Activated CD8-positive, alpha-beta T cell treated with anti-CD3 and anti-CD28 coated beads for 36 hours (primary cell): ENCODE results near the gene SETD3. TPM values are rescaled to one million over a fixed set of nuclear protein-coding genes. Genes with fewer than 3 reads are reported as not detected.
A peak's percentile ranks its signal among the peaks of the same experiment; 100 is the strongest.

ENCODE experiments used
- ATAC-seq: fragments of 200-7000 bp; cut with Tn5 transposase; one replicate; pipeline ENCODE4 v1.10.0; 2021; ENCODE audit warnings: mild to moderate bottlenecking, moderate library complexity
- CTCF ChIA-PET: fragments of 350-600 bp; sonication (Branson Sonifier 250); formaldehyde crosslinking; loops from one replicate; lab custom pipeline; 2021; ENCODE audit warnings: antibody characterized with exemption; lab: Charles Lee
- POLR2A ChIA-PET: fragments of 350-600 bp; sonication (Branson Sonifier 250); formaldehyde crosslinking; loops from one replicate; lab custom pipeline; 2021; ENCODE audit warnings: antibody characterized with exemption; lab: Charles Lee
- DNase-seq: peaks from one replicate; pipeline ENCODE4 v3.0.0-alpha.2; 2020
- H3K27ac Mint-ChIP-seq: one replicate; pipeline ENCODE4 v1.8.0; 2021; ENCODE audit warnings: mild to moderate bottlenecking, mixed read lengths
- H3K27me3 Mint-ChIP-seq: one replicate; pipeline ENCODE4 v1.8.0; 2021; ENCODE audit warnings: mixed read lengths
- H3K36me3 Mint-ChIP-seq: one replicate; pipeline ENCODE4 v1.8.0; 2021; ENCODE audit warnings: low read depth, mixed read lengths
- H3K4me1 Mint-ChIP-seq: one replicate; pipeline ENCODE4 v1.8.0; 2021; ENCODE audit warnings: low read depth, mixed read lengths
- H3K4me3 Mint-ChIP-seq: one replicate; pipeline ENCODE4 v1.8.0; 2021; ENCODE audit warnings: mild to moderate bottlenecking, moderate library complexity, mixed read lengths
- H3K9me3 Mint-ChIP-seq: one replicate; pipeline ENCODE4 v1.8.0; 2021; ENCODE audit warnings: mixed read lengths
- CTCF ChIP-seq: fragments of 200-600 bp; IDR thresholded peaks from one replicate; pipeline ENCODE4 v1.8.0; 2022; ENCODE audit warnings: antibody characterized with exemption, mild to moderate bottlenecking
- intact Hi-C: fragments of 100-400 bp; cut with micrococcal nuclease; formaldehyde crosslinking; loops from one replicate; pipeline ENCODE4 v1.10.0; 2022
- total RNA-seq, 2 experiments: library from RNA; stranded (reverse); gene quantifications; one replicate each; pipeline ENCODE4 v1.2.3, GENCODE V29; 2021

The SETD3 gene
- total RNA-seq, 2 experiments from 2014 or later = 49.9 to 50.7 TPM

GRCh38 chr14:99520571-99521081, 40.0 kb upstream of the SETD3 start:
- peaks cover 9% of the 10 kb centered on the region for H3K4me1 Mint-ChIP-seq
- DNase-seq = no peak
- H3K27ac Mint-ChIP-seq = no peak overlapping the region
- no peak overlapping the region for H3K4me3 Mint-ChIP-seq
- CTCF ChIA-PET = interaction anchor here (1.0 kb wide), 1 partner anchor 25 kb away, joined by 3 read pairs; no protein-coding TSS in a partner anchor
- intact Hi-C loops = loop anchor here (10.0 kb wide), 1 partner anchor 364 kb away; no protein-coding TSS in a partner anchor
- H3K9me3 Mint-ChIP-seq = no peaks in the 10 kb centered on the region
- H3K36me3 Mint-ChIP-seq = no peaks in the 10 kb centered on the region
- H3K27me3 Mint-ChIP-seq = no peaks in the 10 kb centered on the region
- TF ChIP-seq CTCF = no peak
- POLR2A ChIA-PET = no interaction called here
- no peak for ATAC-seq

- Mint-ChIP-seq H3K4me1 (peaks cover 5% of the 10 kb centered on the region), H3K9me3 (no peaks in the 10 kb centered on the region), H3K27me3 (no peaks in the 10 kb centered on the region), H3K27ac (no peak overlapping the region), H3K36me3 (no peaks in the 10 kb centered on the region), H3K4me3 (no peak overlapping the region)
- POLR2A ChIA-PET = no interaction called here
- intact Hi-C loops = loop anchor here (2.0 to 10.0 kb wide), 2 partner anchors 109 to 365 kb away; no protein-coding TSS in a partner anchor
- no peak for DNase-seq
- ATAC-seq = no peak
- CTCF ChIA-PET = interaction anchor here (1.0 kb wide), 1 partner anchor 107 kb away, joined by 3 read pairs; no protein-coding TSS in a partner anchor
- TF ChIP-seq CTCF = no peak
Observed at GRCh38 chr14:99519931-99520421, 39.3 kb upstream of the SETD3 start.

GRCh38 chr14:99519347-99519881, 38.8 kb upstream of the SETD3 start:
- H3K27me3 Mint-ChIP-seq = no peaks in the 10 kb centered on the region
- H3K4me3 Mint-ChIP-seq = no peak overlapping the region
- ATAC-seq = no peak
- intact Hi-C loops = loop anchor here (2.0 kb wide), 1 partner anchor 109 kb away; no protein-coding TSS in a partner anchor
- H3K27ac Mint-ChIP-seq = no peak overlapping the region
- CTCF ChIA-PET = interaction anchor here (1.0 kb wide), 1 partner anchor 108 kb away, joined by 3 read pairs; no protein-coding TSS in a partner anchor
- no peaks in the 10 kb centered on the region for H3K36me3 Mint-ChIP-seq
- POLR2A ChIA-PET = no interaction called here
- TF ChIP-seq CTCF = no peak
- H3K9me3 Mint-ChIP-seq = no peaks in the 10 kb centered on the region
- H3K4me1 Mint-ChIP-seq = no peaks in the 10 kb centered on the region
- DNase-seq = no peak

- no peaks in the 10 kb centered on the region for H3K36me3 Mint-ChIP-seq
- intact Hi-C loops = loop anchor here (2.0 kb wide), 1 partner anchor 110 kb away; no protein-coding TSS in a partner anchor
- DNase-seq (peak; percentile 90), ATAC-seq (peak; percentile 97)
- no peak overlapping the region for H3K27ac Mint-ChIP-seq
- no peaks in the 10 kb centered on the region for H3K4me1 Mint-ChIP-seq
- no peaks in the 10 kb centered on the region for H3K27me3 Mint-ChIP-seq
- H3K4me3 Mint-ChIP-seq = no peak overlapping the region
- no peaks in the 10 kb centered on the region for H3K9me3 Mint-ChIP-seq
- TF ChIP-seq CTCF = peak; percentile 98
- CTCF ChIA-PET = interaction anchor here (1.0 to 1.4 kb wide), 4 partner anchors 108 to 367 kb away, joined by 3 to 8 read pairs (median 4); no protein-coding TSS in a partner anchor
- POLR2A ChIA-PET = no interaction called here
Observed at GRCh38 chr14:99518441-99519346, 38.0 kb upstream of the SETD3 start.
